HEK293 (cell line): ENCODE measurements around the gene TNFSF11.

Source experiments
- CTCF ChIA-PET: fragments of 350-600 bp; formaldehyde crosslinking; extraction: SDS; loops from one replicate; lab custom pipeline; 2021; ENCODE audit warnings: antibody characterized with exemption; lab: Yijun Ruan, JAX
- POLR2A ChIA-PET: fragments of 300-600 bp; formaldehyde crosslinking; extraction: SDS; loops from one replicate; lab custom pipeline; 2020; ENCODE audit warnings: antibody characterized with exemption, inconsistent platforms; lab: Yijun Ruan, JAX
- H3K27ac ChIP-seq: fragments of 200-500 bp; sonication (Bioruptor generic); 2 replicates; pipeline ENCODE4 v1.5.1; 2014; ENCODE audit warnings: low read depth, low read length, control low read depth, inconsistent platforms; ENCODE audit errors: extremely low read depth
- H3K36me3 ChIP-seq, 2 experiments: fragments of 200-500 bp in 1 of 2; sonication (Bioruptor generic) in 1 of 2; 1 replicate in 1 of 2; 2 replicates in 1 of 2; pipeline ENCODE4 v1.5.1; 2014 to 2017; ENCODE audit warnings: inconsistent platforms in 2 of 2, low read length in 2 of 2; ENCODE audit not compliant: control insufficient read depth in 2 of 2, insufficient read depth in 1 of 2
- H3K4me1 ChIP-seq: fragments of 200-500 bp; sonication (Bioruptor generic); 2 replicates; pipeline ENCODE4 v1.5.1; 2014; ENCODE audit warnings: mild to moderate bottlenecking, low read length, inconsistent platforms; ENCODE audit not compliant: control insufficient read depth, insufficient read depth
- H3K4me3 ChIP-seq: 2 replicates; pipeline ENCODE4 v1.5.1; 2011; ENCODE audit warnings: low read depth, mild to moderate bottlenecking, control low read depth, low read length, moderate library complexity
- H3K9me3 ChIP-seq: fragments of 200-500 bp; sonication (Bioruptor generic); 2 replicates; pipeline ENCODE4 v1.5.1; 2014; ENCODE audit warnings: low read depth, low read length, inconsistent platforms; ENCODE audit not compliant: control insufficient read depth, insufficient read depth
- OVOL3 ChIP-seq: fragments of 450-650 bp; formaldehyde crosslinking; IDR thresholded peaks from 2 replicates; pipeline ENCODE4 v1.5.1; 2016; ENCODE audit warnings: missing biosample characterization, missing genetic modification characterization
- SCRT1 ChIP-seq: fragments of 450-650 bp; formaldehyde crosslinking; IDR thresholded peaks from 2 replicates; pipeline ENCODE4 v1.5.1; 2016; ENCODE audit warnings: missing biosample characterization, missing genetic modification characterization, borderline replicate concordance
- ZFHX2 ChIP-seq: fragments of 450-650 bp; formaldehyde crosslinking; conservative IDR thresholded peaks from 2 replicates; pipeline ENCODE4 v1.5.1; 2016; ENCODE audit warnings: missing biosample characterization, missing genetic modification characterization
- ZIC2 ChIP-seq: fragments of 450-650 bp; formaldehyde crosslinking; IDR thresholded peaks from 2 replicates; pipeline ENCODE4 v1.5.1; 2016; ENCODE audit warnings: missing biosample characterization, missing genetic modification characterization
- ZNF19 ChIP-seq: fragments of 450-650 bp; formaldehyde crosslinking; IDR thresholded peaks from 2 replicates; pipeline ENCODE4; 2016; ENCODE audit warnings: missing biosample characterization, missing genetic modification characterization, low read depth
- ZNF211 ChIP-seq: fragments of 450-650 bp; formaldehyde crosslinking; IDR thresholded peaks from 2 replicates; pipeline ENCODE4 v1.5.1; 2016; ENCODE audit warnings: low read depth, missing biosample characterization, missing genetic modification characterization
- ZNF266 ChIP-seq: fragments of 450-650 bp; formaldehyde crosslinking; IDR thresholded peaks from 2 replicates; pipeline ENCODE4 v1.5.1; 2016; ENCODE audit warnings: missing biosample characterization, missing genetic modification characterization, low read depth
- ZNF302 ChIP-seq: fragments of 450-650 bp; formaldehyde crosslinking; IDR thresholded peaks from 2 replicates; pipeline ENCODE4 v1.5.1; 2016; ENCODE audit warnings: missing biosample characterization, missing genetic modification characterization, low read depth
- ZNF394 ChIP-seq: fragments of 450-650 bp; formaldehyde crosslinking; IDR thresholded peaks from 2 replicates; pipeline ENCODE4 v1.5.1; 2016; ENCODE audit warnings: missing biosample characterization, missing genetic modification characterization, mild to moderate bottlenecking, moderate library complexity, borderline replicate concordance
- ZNF416 ChIP-seq: fragments of 450-650 bp; formaldehyde crosslinking; IDR thresholded peaks from 2 replicates; pipeline ENCODE4 v1.5.1; 2016; ENCODE audit warnings: missing biosample characterization, missing genetic modification characterization
- ZNF596 ChIP-seq: fragments of 450-650 bp; IDR thresholded peaks from 2 replicates; pipeline ENCODE4 v1.5.0; 2018; ENCODE audit warnings: missing biosample characterization, mild to moderate bottlenecking, missing genetic modification characterization, moderate library complexity
- ZNF600 ChIP-seq: fragments of 450-650 bp; formaldehyde crosslinking; IDR thresholded peaks from 2 replicates; pipeline ENCODE4 v1.5.1; 2016; ENCODE audit warnings: missing biosample characterization, missing genetic modification characterization
- ZNF626 ChIP-seq: fragments of 450-650 bp; sonication (Bioruptor Pico); formaldehyde crosslinking; IDR thresholded peaks from 2 replicates; pipeline ENCODE4 v1.5.1; 2018; ENCODE audit warnings: missing biosample characterization, missing genetic modification characterization, inconsistent platforms
- ZNF629 ChIP-seq: fragments of 450-650 bp; formaldehyde crosslinking; IDR thresholded peaks from 2 replicates; pipeline ENCODE4 v1.5.1; 2017; ENCODE audit warnings: missing biosample characterization, missing genetic modification characterization
- ZNF792 ChIP-seq: fragments of 450-650 bp; formaldehyde crosslinking; IDR thresholded peaks from 2 replicates; pipeline ENCODE4 v1.5.1; 2016; ENCODE audit warnings: missing biosample characterization, missing genetic modification characterization
- TF ChIP-seq, protein P1 (sequence below): fragments of 450-650 bp; formaldehyde crosslinking; IDR thresholded peaks from 2 replicates; pipeline ENCODE4 v1.5.1; 2017; ENCODE audit warnings: missing biosample characterization, mild to moderate bottlenecking, missing genetic modification characterization, moderate library complexity
- TF ChIP-seq, protein P2 (sequence below): fragments of 450-650 bp; formaldehyde crosslinking; IDR thresholded peaks from 2 replicates; pipeline ENCODE4 v1.5.1; 2016; ENCODE audit warnings: missing biosample characterization, missing genetic modification characterization
- TF ChIP-seq, protein P3 (sequence below): fragments of 450-650 bp; formaldehyde crosslinking; IDR thresholded peaks from 2 replicates; pipeline ENCODE4 v1.5.1; 2016; ENCODE audit warnings: missing biosample characterization, missing genetic modification characterization
- TF ChIP-seq, protein P4 (sequence below): fragments of 450-650 bp; formaldehyde crosslinking; IDR thresholded peaks from 2 replicates; pipeline ENCODE4 v1.5.1; 2016; ENCODE audit warnings: missing biosample characterization, missing genetic modification characterization

Gene TNFSF11

DNA sequence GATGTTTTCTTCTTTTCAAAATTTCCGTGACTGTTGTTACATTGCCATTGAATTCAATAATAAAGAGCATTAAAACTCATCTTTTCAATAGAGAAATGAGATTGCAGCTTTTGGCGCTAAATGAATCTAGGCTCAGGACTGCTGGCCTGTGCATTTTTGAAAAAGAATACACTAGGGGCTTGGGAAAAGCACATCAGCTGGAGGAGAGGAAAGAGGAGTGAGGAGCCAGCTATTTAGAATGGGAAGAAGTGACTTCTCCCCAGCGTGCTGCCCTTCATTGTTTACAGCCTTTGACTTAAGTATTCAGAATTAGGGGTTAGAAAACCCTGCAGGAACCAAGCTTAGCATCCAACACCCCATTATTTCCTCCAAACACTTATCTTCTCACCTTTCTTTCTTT is 43.3 kb downstream of the TNFSF11 start (continued):
- TF ChIP-seq, protein P1, sequence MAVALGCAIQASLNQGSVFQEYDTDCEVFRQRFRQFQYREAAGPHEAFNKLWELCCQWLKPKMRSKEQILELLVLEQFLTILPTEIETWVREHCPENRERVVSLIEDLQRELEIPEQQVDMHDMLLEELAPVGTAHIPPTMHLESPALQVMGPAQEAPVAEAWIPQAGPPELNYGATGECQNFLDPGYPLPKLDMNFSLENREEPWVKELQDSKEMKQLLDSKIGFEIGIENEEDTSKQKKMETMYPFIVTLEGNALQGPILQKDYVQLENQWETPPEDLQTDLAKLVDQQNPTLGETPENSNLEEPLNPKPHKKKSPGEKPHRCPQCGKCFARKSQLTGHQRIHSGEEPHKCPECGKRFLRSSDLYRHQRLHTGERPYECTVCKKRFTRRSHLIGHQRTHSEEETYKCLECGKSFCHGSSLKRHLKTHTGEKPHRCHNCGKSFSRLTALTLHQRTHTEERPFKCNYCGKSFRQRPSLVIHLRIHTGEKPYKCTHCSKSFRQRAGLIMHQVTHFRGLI (tag by site-specific recombination), result no peak
- TF ChIP-seq ZNF600 (tag by site-specific recombination) (no peak), ZNF792 (tag by site-specific recombination) (no peak), ZNF416 (tag by site-specific recombination) (no peak), ZIC2 (tag by site-specific recombination) (no peak), ZNF19 (tag by site-specific recombination) (no peak)
- TF ChIP-seq, protein P2, sequence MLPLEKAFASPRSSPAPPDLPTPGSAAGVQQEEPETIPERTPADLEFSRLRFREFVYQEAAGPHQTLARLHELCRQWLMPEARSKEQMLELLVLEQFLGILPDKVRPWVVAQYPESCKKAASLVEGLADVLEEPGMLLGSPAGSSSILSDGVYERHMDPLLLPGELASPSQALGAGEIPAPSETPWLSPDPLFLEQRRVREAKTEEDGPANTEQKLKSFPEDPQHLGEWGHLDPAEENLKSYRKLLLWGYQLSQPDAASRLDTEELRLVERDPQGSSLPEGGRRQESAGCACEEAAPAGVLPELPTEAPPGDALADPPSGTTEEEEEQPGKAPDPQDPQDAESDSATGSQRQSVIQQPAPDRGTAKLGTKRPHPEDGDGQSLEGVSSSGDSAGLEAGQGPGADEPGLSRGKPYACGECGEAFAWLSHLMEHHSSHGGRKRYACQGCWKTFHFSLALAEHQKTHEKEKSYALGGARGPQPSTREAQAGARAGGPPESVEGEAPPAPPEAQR, result no peak

DNA sequence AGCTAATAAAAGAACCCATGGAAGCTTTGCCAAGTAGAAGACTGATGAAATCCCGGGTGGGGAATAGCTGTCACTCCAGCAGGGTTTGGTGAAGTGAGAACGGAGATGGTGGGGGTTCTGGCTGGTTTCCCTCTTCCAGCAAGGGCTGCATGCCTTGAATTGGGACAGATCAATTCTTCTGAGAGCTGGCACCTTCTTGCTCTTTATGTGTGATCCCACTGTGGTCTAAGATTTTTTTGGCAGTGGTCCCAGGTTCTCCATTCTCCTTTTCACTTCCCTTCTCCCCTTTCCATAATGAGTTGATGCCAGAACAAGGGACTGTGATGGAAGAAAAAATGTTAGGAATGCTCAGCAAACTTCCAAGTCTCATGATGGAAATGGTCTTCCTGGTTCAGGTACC is 50.0 kb downstream of the TNFSF11 start:
- no peaks in the 10 kb centered on the region for H3K36me3 ChIP-seq
- POLR2A ChIA-PET, result no interaction called here
- CTCF ChIA-PET, result no interaction called here
- H3K4me1 ChIP-seq, result no peaks in the 10 kb centered on the region; the same call in 1 of the 2 replicates
- H3K9me3 ChIP-seq, result no peaks in the 10 kb centered on the region
- no peak overlapping the region for H3K27ac ChIP-seq
- no peak overlapping the region for H3K4me3 ChIP-seq
- TF ChIP-seq ZNF416 (tag by site-specific recombination), result no peak
- TF ChIP-seq, protein P3, sequence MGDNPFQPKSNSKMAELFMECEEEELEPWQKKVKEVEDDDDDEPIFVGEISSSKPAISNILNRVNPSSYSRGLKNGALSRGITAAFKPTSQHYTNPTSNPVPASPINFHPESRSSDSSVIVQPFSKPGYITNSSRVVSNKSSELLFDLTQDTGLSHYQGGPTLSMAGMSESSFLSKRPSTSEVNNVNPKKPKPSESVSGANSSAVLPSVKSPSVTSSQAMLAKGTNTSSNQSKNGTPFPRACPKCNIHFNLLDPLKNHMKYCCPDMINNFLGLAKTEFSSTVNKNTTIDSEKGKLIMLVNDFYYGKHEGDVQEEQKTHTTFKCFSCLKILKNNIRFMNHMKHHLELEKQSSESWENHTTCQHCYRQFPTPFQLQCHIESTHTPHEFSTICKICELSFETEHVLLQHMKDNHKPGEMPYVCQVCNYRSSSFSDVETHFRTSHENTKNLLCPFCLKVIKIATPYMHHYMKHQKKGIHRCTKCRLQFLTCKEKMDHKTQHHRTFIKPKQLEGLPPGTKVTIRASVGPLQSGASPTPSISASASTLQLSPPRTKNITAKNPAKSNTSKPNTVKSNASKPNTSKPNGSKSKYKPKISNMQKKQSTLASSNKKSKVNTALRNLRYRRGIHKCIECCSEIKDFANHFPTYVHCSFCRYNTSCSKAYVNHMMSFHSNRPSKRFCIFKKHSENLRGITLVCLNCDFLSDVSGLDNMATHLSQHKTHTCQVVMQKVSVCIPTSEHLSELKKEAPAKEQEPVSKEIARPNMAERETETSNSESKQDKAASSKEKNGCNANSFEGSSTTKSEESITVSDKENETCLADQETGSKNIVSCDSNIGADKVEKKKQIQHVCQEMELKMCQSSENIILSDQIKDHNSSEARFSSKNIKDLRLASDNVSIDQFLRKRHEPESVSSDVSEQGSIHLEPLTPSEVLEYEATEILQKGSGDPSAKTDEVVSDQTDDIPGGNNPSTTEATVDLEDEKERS, result no peak

DNA sequence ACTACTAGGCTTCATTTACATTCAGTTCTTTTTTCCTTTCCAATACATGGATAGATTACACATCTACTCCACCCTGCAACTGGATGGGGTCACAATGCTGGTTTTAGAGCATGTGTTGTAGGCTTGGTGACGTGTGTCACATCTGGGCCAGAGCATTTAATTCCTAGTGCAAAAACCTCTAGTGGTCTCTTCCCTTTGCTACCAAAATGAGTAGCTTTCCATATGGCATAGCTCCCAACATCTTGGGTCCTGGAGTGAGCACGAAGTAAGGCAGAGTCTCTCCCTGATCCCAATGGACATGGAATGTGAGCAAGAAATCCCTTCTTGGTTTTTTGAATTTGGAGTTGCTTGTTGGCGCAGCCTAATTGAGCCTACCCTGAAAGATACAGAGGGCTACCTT is 51.7 kb downstream of the TNFSF11 start:
- ChIA-PET CTCF (interaction anchor here (0.6 kb wide), 1 partner anchor 443 kb away, joined by 3 read pairs; no protein-coding TSS in a partner anchor), POLR2A (no interaction called here)
- Histone ChIP-seq H3K4me1 (no peaks in the 10 kb centered on the region), H3K36me3 (no peaks in the 10 kb centered on the region), H3K9me3 (no peaks in the 10 kb centered on the region), H3K4me3 (no peak overlapping the region), H3K27ac (no peak overlapping the region)
- TF ChIP-seq ZNF394 (no peak), ZNF266 (tag by site-specific recombination) (no peak), SCRT1 (no peak), OVOL3 (tag by site-specific recombination) (no peak), ZFHX2 (tag by site-specific recombination) (no peak), ZNF626 (tag by site-specific recombination) (no peak), ZNF211 (tag by site-specific recombination) (no peak), ZNF302 (tag by site-specific recombination) (no peak), ZNF596 (tag by site-specific recombination) (no peak), ZNF629 (tag by site-specific recombination) (no peak)
- TF ChIP-seq, protein P4, sequence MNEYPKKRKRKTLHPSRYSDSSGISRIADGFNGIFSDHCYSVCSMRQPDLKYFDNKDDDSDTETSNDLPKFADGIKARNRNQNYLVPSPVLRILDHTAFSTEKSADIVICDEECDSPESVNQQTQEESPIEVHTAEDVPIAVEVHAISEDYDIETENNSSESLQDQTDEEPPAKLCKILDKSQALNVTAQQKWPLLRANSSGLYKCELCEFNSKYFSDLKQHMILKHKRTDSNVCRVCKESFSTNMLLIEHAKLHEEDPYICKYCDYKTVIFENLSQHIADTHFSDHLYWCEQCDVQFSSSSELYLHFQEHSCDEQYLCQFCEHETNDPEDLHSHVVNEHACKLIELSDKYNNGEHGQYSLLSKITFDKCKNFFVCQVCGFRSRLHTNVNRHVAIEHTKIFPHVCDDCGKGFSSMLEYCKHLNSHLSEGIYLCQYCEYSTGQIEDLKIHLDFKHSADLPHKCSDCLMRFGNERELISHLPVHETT (tag by site-specific recombination), result no peak
- TF ChIP-seq, protein P1 (tag by site-specific recombination), result no peak
